ENCODE measurements around the gene MAP1S.

The MAP1S gene

DNA sequence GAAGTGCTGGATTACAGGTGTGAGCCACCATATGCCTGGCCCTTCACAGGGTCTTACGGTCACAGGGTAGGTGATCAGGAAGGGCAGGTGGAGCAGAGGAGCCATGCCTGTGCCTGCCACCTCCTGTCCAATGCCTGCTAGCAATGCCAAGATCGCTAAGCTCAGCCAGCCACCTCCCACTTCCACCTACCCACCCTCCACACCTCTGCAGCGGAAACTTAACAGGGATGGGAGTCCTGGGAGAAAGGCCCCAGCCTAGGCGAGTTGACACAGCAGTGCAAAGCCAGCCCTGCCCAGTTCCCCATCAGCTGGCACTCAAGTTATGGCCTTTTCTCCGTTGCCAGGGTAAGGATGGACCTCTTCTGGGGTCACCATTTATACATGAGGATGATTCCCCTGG is 16.1 kb downstream of the MAP1S start:
- no peak for DNase-seq (ENCODE audit: low read depth in 2 of 2)

DNA sequence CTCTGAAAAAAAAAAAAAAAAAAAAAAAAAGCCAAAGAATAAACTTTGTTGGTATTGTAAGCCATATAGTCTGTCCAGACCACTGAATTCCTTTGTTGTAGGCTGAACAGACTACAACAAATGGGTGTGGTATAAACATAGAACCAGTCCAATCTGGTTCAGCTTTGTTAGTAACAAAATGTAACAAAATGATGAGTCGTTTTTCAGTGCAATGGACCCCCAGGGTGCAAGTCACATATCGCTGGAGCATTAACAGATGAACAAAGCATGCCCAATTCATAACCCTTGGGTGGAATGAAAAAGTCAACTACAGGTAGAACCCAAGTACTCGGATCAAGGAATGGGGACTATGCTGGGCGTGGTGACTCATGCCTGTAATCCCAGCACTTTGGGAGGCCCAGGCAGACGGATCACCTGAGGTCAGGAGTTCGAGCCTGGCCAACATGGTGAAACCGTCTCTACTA is 18.4 kb downstream of the MAP1S start:
- DNase-seq (ENCODE audit: low read depth in 2 of 2), result no peak

DNA sequence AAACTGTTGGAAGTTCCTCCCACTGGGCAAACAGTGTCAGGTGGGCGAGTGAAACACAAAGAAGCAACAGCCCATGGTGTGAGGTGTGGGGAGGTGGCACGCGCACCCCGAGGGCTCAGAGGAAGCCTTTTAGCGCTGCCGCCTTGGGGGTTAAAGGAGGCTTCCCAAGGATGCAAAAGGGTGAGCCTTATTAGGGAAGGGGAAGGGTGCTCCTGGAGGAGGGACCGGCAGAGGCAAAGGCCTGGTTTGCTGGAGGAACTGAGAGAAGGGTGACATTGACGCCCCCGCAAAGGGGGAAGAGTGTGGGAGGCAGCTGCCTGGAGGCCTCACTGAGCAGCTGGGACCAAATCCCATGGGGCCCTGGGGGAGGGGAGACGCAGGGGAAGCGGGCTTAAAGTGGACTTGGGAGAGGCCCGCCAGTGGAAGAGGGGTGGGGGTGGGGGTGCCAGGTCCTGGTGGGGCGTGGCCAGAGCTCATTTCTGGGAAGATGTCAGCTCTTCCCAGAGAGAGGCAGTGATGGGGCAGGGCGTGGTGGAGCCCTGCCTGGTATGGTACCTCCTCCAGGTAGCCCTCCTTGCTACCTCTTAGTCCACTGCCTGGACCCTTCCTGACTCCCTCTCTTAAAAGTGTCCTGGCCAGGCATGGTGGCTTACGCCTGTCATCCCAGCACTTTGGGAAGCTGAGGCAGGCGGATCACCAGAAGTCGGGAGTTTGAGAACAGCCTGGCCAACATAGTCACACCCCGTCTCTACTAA is 20.0 kb downstream of the MAP1S start:
- no peak for DNase-seq (ENCODE audit: low read depth in 2 of 2)

- DNase-seq (ENCODE audit: low read depth in 2 of 2), result no peak
Observed at GRCh38 chr19:17741456-17741855, 22.2 kb downstream of the MAP1S start.

GRCh38 chr19:17743874-17744580 is 24.7 kb downstream of the MAP1S start:
- no peak for DNase-seq (ENCODE audit: low read depth in 2 of 2)

DNA sequence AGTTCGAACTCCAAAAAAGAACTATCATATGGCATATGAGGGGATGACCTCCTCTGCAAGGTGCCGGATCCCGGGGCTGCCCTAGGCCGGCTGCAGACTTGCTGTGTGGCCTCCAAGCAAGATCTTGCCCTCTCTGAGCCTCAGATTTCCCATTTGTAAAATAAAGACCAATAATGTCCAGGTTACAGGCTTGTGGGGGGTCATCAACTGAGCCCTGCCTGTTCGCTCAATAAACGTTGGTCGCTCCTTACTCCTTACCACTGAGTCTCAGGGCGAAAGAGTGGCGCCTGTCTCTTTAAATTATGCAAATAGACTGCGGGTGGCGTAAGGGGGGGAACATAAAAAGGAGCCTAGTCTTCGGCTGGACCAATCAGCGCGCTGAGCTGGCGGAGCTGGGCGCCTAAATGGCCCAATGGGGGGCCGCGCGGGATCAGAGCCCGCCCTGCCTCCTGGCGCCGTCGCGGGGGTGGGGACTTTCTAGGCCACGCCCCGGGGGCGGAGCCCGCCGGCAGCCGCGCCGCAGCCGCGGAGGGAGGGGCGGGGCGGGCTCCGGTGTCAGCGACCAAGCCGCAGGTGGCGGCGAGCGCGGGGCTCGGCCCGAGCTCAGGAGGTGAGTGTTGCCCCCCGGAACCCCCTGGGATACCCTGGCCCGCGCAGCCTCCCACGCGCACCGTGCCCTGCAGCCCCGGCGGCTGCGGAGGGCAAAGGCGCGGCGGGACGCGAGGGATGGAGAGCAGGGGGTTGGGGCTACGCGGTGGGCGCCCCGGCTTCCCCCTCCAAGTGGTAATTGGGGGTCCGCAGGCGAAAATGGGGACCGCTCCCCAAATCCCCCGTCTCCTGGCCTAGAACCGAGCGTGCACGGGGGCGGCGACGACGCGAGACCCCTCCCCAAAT is 28.2 kb downstream of the MAP1S start:
- peak; percentile 87 to 89 for DNase-seq (ENCODE audit: low read depth in 2 of 2)

DNA sequence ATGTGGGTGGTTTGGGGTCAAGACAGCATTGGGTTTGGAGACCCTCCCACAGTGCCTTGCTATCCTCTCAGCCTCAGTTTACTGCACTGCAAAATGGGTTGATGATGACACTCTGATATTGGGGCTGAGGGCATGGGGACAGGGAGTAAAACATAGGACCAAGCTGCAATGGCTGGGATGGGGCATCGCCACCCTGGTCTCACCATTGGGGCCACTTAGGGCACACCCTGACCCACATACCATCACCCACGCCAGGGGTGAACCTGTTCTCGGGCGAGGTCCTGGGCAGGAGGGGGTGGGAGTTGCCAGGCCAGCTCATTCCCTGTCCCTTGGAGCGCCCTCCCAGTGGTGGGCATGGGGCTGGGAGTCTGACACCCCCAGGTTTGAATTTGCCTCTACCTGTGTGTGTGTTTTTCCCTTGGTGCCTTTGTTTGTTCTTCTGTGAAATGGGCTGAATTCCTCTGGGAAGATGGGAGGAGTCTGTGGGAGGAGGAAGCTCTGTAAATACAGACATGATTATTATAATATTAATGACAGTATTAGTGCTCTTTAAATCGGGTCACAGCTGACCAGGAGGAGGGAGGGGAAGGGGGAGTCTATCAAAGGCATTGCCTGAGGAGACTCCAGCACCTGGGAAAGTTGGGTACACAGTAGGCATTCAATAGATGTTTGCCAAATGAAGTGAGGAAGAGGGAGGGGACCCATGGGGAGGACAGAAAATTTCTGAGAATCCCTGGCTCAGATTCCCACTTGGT is 29.8 kb downstream of the MAP1S start:
- no peak for DNase-seq (ENCODE audit: low read depth in 2 of 2)

DNA sequence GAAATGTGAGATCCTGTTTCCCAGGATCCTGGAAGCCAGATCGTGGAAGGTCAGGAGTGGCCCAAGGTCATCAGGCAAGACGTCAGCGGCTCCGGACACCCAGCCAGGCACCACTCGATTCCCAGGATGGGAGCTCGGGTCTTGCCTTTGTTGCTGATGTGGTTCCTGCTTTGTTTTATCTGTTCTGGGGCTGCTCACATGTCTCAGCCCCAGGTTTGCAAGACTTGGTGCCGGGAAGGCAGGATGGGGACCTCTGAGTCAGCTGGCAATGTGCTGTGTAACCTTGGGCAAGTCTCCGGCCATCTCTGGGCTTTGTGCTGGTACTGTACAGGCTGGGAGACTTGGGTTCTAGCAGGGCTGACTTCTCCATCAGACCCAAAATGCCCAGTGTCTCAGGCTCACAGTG is 30.6 kb downstream of the MAP1S start:
- DNase-seq (ENCODE audit: low read depth in 2 of 2), result peak in 1 of 2 experiments; percentile 31

- peak; percentile 65 to 81 for DNase-seq (ENCODE audit: low read depth in 2 of 2)
Observed at GRCh38 chr19:17751103-17751911, 32.0 kb downstream of the MAP1S start, which contains the start of gene FCHO1. TSS of gene FCHO1 (plus strand) at chr19:17751477. CDS start at chr19:17755165, 3,688 bp downstream.

- DNase-seq (ENCODE audit: low read depth in 2 of 2), result no peak
Observed at GRCh38 chr19:17751912-17752273, 32.6 kb downstream of the MAP1S start.

GRCh38 chr19:17752865-17753639 is 33.8 kb downstream of the MAP1S start:
- no peak for DNase-seq (ENCODE audit: low read depth in 2 of 2)

- no peak for DNase-seq (ENCODE audit: low read depth in 2 of 2)
Observed at GRCh38 chr19:17753976-17754375, 34.7 kb downstream of the MAP1S start.

DNA sequence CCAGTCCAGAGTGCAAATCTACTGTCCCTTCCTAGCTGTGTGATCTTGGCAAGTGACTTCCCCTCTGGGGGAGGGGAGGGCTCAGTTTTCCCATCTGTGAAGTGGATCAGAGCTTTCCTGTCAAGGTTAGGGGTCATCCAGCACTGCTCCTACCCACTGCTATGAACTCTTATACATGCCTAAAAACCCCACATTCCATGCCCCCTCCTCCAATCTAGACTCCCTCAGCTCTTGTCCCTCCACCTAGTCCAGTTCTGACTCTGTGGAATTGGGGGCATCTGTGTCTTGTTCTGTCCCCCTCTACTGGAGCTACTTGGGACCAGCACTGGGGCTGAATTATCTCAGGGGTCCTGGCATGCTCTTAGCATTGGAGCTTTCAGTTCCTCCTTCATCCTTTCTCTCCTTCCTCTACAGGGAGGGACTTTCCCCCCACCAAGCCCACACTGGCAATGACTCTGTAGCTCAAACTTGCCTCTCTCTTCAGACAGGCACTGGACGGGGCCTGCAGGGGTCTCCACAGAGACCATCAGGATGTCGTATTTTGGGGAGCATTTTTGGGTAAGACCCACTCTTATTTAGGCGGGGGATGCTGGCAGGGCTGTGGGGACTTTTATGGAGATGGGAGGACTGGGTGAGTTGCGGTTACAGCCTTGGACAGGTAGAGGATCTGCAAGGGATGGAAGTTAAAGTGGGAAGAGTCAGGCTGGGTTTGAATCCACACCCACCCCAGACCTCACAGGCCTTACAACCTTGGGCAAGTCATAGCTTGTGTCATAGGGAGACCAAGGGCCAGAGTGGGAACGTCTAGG is 35.6 kb downstream of the MAP1S start:
- no peak for DNase-seq (ENCODE audit: low read depth in 2 of 2)

DNA sequence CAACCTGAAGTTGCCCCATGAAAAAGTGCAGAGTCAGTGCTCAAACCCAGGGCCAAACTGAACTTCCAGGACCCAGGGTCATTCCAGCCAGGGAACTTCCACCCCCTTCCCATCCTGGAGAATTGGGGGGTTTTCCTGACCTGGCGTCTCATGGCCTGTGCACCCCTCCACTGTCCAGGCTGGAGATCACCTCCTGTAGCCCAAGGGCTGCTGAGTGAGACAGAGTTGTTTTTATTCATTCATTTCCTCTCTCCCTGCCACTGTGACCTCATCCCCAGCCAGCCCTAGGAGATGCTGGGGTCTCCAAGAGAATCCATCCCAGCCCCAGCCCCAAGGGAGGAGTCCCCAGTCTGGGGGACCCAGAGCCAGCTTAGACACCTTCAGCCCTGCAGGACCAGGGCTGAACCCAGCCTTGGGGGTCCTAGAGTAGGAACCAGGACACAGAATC is 36.2 kb downstream of the MAP1S start:
- DNase-seq (ENCODE audit: low read depth in 2 of 2), result no peak

GRCh38 chr19:17755977-17756670 is 36.8 kb downstream of the MAP1S start:
- no peak for DNase-seq (ENCODE audit: low read depth in 2 of 2)

- DNase-seq (ENCODE audit: low read depth in 2 of 2), result no peak
Observed at GRCh38 chr19:17757125-17757524, 37.8 kb downstream of the MAP1S start.

- no peak for DNase-seq (ENCODE audit: low read depth in 2 of 2)
Observed at GRCh38 chr19:17758515-17758914, 39.2 kb downstream of the MAP1S start.

DNA sequence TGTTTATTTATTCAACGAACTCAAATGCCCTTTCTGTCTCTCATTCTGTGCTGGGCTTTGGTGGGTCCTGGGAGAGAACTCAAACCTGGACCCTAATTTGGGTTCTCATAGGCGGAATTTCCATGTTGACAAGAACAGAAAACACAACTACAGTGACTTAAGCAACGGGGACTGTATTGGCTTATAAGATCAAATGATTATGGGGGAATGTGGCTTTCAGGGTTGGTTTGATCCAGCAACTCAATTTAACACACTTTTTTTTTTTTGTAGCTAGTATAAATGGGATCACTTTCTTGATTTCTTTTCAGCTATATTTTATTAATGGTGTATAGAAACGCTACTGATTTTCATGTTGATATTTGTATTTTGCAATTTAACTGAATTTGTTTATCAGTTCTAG is 41.9 kb downstream of the MAP1S start:
- no peak for DNase-seq (ENCODE audit: low read depth in 2 of 2)

Measured in stimulated activated CD4-positive, alpha-beta T cell treated with anti-CD3 and anti-CD28 coated beads, Interleukin-12 subunit alpha, Interleukin-12 subunit beta, amount 100 ng/mL, for 24 hours (primary cell).